GM19193 (cell line): ENCODE results near the gene GSTO2.

ENCODE experiments used
- POLR2A ChIP-seq: IDR thresholded peaks from 4 replicates; pipeline ENCODE4 v1.6.1; 2011; ENCODE audit not compliant: insufficient read depth, insufficient read length; ENCODE audit errors: extremely low read depth

Gene GSTO2

GRCh38 chr10:104247513-104248146 lies 21.4 kb upstream of the GSTO2 start:
- no peak for TF ChIP-seq POLR2A

GRCh38 chr10:104250371-104250770 lies 18.6 kb upstream of the GSTO2 start:
- TF ChIP-seq POLR2A: no peak

GRCh38 chr10:104251443-104251842 lies 17.5 kb upstream of the GSTO2 start:
- no peak for TF ChIP-seq POLR2A

- no peak for TF ChIP-seq POLR2A
These were observed 16.6 kb upstream of the GSTO2 start for GRCh38 chr10:104252368-104252767.

- TF ChIP-seq POLR2A: no peak
These were observed 15.9 kb upstream of the GSTO2 start for GRCh38 chr10:104253106-104253505.

- no peak for TF ChIP-seq POLR2A
These were observed 15.2 kb upstream of the GSTO2 start for GRCh38 chr10:104253606-104254410.

GRCh38 chr10:104254493-104255310 lies 14.3 kb upstream of the GSTO2 start, which contains the start of gene GSTO1:
TSS of gene GSTO1 (plus strand) at chr10:104254892. CDS start at chr10:104254929, 37 bp downstream.
- TF ChIP-seq POLR2A: peak; percentile 84

- no peak for TF ChIP-seq POLR2A
These were observed 13.5 kb upstream of the GSTO2 start for GRCh38 chr10:104255311-104255981.

GRCh38 chr10:104256335-104256961 lies 12.5 kb upstream of the GSTO2 start:
- TF ChIP-seq POLR2A: no peak

- no peak for TF ChIP-seq POLR2A
These were observed 11.7 kb upstream of the GSTO2 start for GRCh38 chr10:104257235-104257634.

GRCh38 chr10:104258209-104258608 lies 10.8 kb upstream of the GSTO2 start:
- TF ChIP-seq POLR2A: no peak

GRCh38 chr10:104259456-104259855 lies 9.5 kb upstream of the GSTO2 start:
- TF ChIP-seq POLR2A: no peak

GRCh38 chr10:104259999-104260774 lies 8.8 kb upstream of the GSTO2 start:
- no peak for TF ChIP-seq POLR2A

GRCh38 chr10:104260775-104261115 lies 8.2 kb upstream of the GSTO2 start:
- TF ChIP-seq POLR2A: no peak

- TF ChIP-seq POLR2A: no peak
These were observed 6.9 kb upstream of the GSTO2 start for GRCh38 chr10:104262055-104262454.

GRCh38 chr10:104264783-104265182 lies 4.2 kb upstream of the GSTO2 start:
- no peak for TF ChIP-seq POLR2A
